SK-N-SH treated with all-trans-retinoic acid at 6 μM for 48 hours (cell line): ENCODE data around the gene NSUN4.
"Not testable (repeated sequence)": the region's sequence is repeated elsewhere in the genome, so short reads cannot be mapped to it uniquely, and the experiment has no call there.

Experiments used
- BACH2 ChIP-seq: fragments of 250-450 bp; sonication (Bioruptor Pico); IDR thresholded peaks from 2 replicates; pipeline ENCODE4 v1.9.0; 2021; ENCODE audit warnings: mild to moderate bottlenecking, borderline replicate concordance
- ISL1 ChIP-seq: fragments of 250-450 bp; sonication (Bioruptor Pico); IDR thresholded peaks from 2 replicates; pipeline ENCODE4 v2.1.2; 2022; ENCODE audit warnings: mild to moderate bottlenecking, moderate library complexity
- TOX ChIP-seq: fragments of 250-450 bp; sonication (Bioruptor Pico); IDR thresholded peaks from 2 replicates; pipeline ENCODE4 v1.8.0; 2021; ENCODE audit warnings: mild to moderate bottlenecking, moderate library complexity, borderline replicate concordance
- ZNF70 ChIP-seq: fragments of 450-650 bp; formaldehyde crosslinking; IDR thresholded peaks from 2 replicates; pipeline ENCODE4 v1.5.0; 2020; ENCODE audit warnings: mild to moderate bottlenecking, moderate library complexity
- TF ChIP-seq, protein P1 (sequence below): fragments of 250-450 bp; sonication (Bioruptor Pico); IDR thresholded peaks from 2 replicates; pipeline ENCODE4 v1.5.1; 2020; ENCODE audit warnings: low read depth, mild to moderate bottlenecking, moderate library complexity
- TF ChIP-seq, protein P2 (sequence below): fragments of 250-450 bp; sonication (Bioruptor Pico); IDR thresholded peaks from 2 replicates; pipeline ENCODE4 v1.5.0; 2020; ENCODE audit warnings: mild to moderate bottlenecking, moderate library complexity

GRCh38 chr1:46331786-46332540, 8.6 kb upstream of the NSUN4 start:
- not testable (repeated sequence) for TF ChIP-seq BACH2 (CRISPR knock-in tag); ISL1 (CRISPR knock-in tag); ZNF70; TOX (CRISPR knock-in tag)
- TF ChIP-seq, protein P1, sequence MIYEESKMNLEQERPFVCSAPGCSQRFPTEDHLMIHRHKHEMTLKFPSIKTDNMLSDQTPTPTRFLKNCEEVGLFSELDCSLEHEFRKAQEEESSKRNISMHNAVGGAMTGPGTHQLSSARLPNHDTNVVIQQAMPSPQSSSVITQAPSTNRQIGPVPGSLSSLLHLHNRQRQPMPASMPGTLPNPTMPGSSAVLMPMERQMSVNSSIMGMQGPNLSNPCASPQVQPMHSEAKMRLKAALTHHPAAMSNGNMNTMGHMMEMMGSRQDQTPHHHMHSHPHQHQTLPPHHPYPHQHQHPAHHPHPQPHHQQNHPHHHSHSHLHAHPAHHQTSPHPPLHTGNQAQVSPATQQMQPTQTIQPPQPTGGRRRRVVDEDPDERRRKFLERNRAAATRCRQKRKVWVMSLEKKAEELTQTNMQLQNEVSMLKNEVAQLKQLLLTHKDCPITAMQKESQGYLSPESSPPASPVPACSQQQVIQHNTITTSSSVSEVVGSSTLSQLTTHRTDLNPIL (CRISPR knock-in tag), result not testable (repeated sequence)
- TF ChIP-seq, protein P2, sequence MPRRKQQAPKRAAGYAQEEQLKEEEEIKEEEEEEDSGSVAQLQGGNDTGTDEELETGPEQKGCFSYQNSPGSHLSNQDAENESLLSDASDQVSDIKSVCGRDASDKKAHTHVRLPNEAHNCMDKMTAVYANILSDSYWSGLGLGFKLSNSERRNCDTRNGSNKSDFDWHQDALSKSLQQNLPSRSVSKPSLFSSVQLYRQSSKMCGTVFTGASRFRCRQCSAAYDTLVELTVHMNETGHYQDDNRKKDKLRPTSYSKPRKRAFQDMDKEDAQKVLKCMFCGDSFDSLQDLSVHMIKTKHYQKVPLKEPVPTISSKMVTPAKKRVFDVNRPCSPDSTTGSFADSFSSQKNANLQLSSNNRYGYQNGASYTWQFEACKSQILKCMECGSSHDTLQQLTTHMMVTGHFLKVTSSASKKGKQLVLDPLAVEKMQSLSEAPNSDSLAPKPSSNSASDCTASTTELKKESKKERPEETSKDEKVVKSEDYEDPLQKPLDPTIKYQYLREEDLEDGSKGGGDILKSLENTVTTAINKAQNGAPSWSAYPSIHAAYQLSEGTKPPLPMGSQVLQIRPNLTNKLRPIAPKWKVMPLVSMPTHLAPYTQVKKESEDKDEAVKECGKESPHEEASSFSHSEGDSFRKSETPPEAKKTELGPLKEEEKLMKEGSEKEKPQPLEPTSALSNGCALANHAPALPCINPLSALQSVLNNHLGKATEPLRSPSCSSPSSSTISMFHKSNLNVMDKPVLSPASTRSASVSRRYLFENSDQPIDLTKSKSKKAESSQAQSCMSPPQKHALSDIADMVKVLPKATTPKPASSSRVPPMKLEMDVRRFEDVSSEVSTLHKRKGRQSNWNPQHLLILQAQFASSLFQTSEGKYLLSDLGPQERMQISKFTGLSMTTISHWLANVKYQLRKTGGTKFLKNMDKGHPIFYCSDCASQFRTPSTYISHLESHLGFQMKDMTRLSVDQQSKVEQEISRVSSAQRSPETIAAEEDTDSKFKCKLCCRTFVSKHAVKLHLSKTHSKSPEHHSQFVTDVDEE, result not testable (repeated sequence)
